Measurements from ENCODE around the gene OSGIN1. TPM values are rescaled to one million over a fixed set of nuclear protein-coding genes. Genes with fewer than 3 reads are reported as not detected.

OSGIN1 gene
- total RNA-seq, 1 donor from 2014 or later, result 30.9 TPM

- DNase-seq (ENCODE audit: low spot score), result no peak
These were observed 43.6 kb downstream of the OSGIN1 start for GRCh38 chr16:83996481-83997252.

DNA sequence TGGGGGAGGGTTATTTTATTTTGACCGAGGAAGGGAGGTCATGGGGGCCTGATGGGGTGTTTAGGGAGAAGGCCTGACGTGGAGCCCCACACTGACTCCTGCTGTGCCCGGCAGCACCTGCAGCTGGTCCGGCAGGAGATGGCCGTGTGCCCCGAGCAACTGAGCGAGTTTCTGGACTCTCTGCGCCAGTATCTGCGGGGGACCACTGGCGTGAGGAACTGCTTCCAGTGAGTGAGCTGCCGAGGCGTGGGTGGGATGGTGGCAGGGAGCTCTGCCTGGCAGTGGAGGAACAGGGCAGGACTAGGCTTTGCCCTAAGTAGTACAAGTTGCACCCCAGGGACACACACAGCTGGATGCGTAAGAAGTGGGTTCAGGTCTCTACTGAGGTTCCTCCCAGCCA lies 45.1 kb downstream of the OSGIN1 start:
- no peak for DNase-seq (ENCODE audit: low spot score)

GRCh38 chr16:84000989-84001642 lies 48.1 kb downstream of the OSGIN1 start:
- DNase-seq (ENCODE audit: low spot score), result no peak

- DNase-seq (ENCODE audit: low spot score), result no peak
These were observed 48.7 kb downstream of the OSGIN1 start for GRCh38 chr16:84001726-84002125.

GRCh38 chr16:84003038-84003437 lies 50.0 kb downstream of the OSGIN1 start:
- no peak for DNase-seq (ENCODE audit: low spot score)

- no peak for DNase-seq (ENCODE audit: low spot score)
These were observed 51.4 kb downstream of the OSGIN1 start for GRCh38 chr16:84004442-84004841.

DNA sequence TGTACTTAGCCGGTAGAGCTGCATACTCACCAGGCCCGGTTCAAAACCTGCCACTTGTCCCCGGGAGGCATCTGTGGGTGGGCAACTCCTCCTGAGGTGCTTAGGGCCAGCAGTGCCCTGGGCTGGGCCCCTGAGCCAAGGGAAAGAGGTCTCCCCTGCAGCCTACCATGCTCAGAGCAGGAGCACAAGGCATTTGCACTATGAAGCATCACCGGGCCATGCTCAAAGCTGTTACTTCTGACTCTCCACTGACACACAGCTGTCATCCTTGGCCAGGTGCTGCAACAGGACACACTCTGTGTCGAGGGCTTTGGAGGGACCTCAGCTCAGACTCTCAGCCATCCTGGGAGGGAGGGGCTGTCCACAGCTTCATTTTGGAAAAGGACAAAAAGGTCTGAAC lies 52.4 kb downstream of the OSGIN1 start:
- DNase-seq (ENCODE audit: low spot score), result no peak

GRCh38 chr16:84007520-84007919 lies 54.5 kb downstream of the OSGIN1 start:
- DNase-seq (ENCODE audit: low spot score), result no peak

DNA sequence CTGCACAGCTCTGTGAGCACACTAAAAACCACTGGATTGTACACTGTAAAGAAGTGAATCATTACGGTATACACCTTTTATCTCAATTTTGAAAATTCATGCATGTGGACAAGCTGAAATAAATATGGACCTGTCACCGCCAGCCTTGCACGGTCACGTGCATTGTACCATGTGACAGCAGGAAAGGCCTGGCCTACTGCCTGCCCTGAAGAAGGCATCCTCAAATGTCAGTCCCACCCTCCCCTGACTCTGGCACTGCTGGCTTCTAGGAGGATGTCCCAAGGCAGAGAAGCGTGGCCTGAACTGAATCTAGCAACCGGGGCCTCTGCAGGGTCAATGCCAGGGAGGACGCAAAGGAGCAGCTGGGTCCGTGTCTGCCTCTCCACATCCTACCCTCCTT lies 54.9 kb downstream of the OSGIN1 start:
- DNase-seq (ENCODE audit: low spot score), result no peak

DNA sequence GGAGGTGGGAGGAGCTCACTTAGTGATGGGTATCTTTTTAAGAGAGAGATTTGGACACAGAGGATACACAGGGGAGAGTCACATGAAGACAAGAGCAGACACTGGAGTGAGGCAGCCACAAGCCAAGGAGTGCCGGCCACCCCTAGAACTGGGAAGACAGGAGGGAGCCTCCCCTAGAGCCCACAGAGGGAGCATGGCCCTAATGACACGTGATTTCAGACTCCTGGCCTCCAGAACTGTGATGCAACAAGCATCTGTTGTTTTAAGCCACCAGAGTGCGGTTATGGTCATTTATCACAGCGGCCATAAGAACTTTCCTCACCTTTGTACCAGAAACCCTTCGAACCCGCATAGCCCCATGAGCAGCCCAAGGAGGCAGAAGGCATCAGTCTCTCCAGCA lies 56.2 kb downstream of the OSGIN1 start:
- DNase-seq (ENCODE audit: low spot score), result no peak

GRCh38 chr16:84013787-84014569 lies 60.9 kb downstream of the OSGIN1 start:
- no peak for DNase-seq (ENCODE audit: low spot score)

DNA sequence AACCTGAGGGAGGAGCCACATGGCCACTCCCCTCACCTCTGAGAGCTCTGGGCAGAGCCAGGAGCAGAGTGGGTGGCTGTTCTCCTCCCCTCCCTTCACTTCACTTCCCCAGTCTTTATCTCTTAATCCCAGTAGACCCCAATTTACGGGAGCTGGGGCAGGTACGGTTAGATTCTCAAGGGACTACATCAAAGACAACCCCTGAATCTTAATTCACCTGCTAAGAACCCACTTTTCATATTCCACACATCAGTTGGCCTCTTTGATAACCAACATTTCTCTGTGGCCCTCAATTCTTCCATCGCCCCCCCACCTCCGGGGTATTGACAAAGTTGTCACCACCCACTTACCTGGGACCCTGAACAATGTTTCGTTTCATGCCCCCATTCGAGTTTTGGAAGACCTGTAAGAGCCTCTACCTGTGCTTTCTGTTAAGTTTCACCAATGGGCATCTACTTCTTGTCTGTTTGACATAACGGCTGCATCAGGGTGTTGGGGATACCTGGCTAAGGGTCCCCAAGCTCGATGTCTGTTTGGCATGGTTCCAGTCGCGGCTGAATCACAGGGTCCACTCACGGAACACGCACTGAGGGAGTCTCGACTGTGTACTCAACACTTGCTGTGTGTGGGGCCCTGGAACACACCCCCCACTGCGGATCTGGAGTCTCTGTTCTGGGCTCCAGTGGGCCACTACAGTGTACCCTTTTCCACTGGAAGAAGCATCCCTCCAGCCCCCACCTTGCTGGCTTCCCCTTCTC lies 61.7 kb downstream of the OSGIN1 start:
- DNase-seq (ENCODE audit: low spot score), result no peak

- no peak for DNase-seq (ENCODE audit: low spot score)
These were observed 62.4 kb downstream of the OSGIN1 start for GRCh38 chr16:84015399-84015798.

Other genes starting within 250 kb of the OSGIN1 start
- gene HSBP1, start 145.3 kb upstream of the OSGIN1 start, total RNA-seq, result 89.4 TPM
- gene MLYCD, start 54.1 kb upstream of the OSGIN1 start, total RNA-seq, result 10.4 TPM
- gene NECAB2, start 15.0 kb downstream of the OSGIN1 start, total RNA-seq, result 1.5 TPM
- not detected for gene SLC38A8, start 89.6 kb downstream of the OSGIN1 start, total RNA-seq
- 70.9 TPM for gene MBTPS1, start 163.7 kb downstream of the OSGIN1 start, total RNA-seq
- 23.1 TPM for gene HSDL1, start 191.9 kb downstream of the OSGIN1 start, total RNA-seq
- not detected for gene DNAAF1, start 192.1 kb downstream of the OSGIN1 start, total RNA-seq
- 44.5 TPM for gene TAF1C, start 233.8 kb downstream of the OSGIN1 start, total RNA-seq
- gene ADAD2, start 237.9 kb downstream of the OSGIN1 start, total RNA-seq, result not detected

Data from mesenteric fat pad (tissue), 1 donor.